WI38 (cell line): ENCODE data around the gene PTPRZ1.

ENCODE experiments used
- H3K4me3 ChIP-seq: 2 replicates; pipeline ENCODE4 v1.5.1; 2011; ENCODE audit warnings: low read depth, mild to moderate bottlenecking, control low read depth, low read length
- TF ChIP-seq, protein P1 (sequence below): IDR thresholded peaks from 2 replicates; pipeline ENCODE4 v1.5.1; 2012; ENCODE audit warnings: low read depth, mild to moderate bottlenecking, control low read depth, low read length

Gene PTPRZ1

GRCh38 chr7:121914676-121915279 lies 41.8 kb downstream of the PTPRZ1 start:
- no peak overlapping the region for H3K4me3 ChIP-seq
- TF ChIP-seq, protein P1, sequence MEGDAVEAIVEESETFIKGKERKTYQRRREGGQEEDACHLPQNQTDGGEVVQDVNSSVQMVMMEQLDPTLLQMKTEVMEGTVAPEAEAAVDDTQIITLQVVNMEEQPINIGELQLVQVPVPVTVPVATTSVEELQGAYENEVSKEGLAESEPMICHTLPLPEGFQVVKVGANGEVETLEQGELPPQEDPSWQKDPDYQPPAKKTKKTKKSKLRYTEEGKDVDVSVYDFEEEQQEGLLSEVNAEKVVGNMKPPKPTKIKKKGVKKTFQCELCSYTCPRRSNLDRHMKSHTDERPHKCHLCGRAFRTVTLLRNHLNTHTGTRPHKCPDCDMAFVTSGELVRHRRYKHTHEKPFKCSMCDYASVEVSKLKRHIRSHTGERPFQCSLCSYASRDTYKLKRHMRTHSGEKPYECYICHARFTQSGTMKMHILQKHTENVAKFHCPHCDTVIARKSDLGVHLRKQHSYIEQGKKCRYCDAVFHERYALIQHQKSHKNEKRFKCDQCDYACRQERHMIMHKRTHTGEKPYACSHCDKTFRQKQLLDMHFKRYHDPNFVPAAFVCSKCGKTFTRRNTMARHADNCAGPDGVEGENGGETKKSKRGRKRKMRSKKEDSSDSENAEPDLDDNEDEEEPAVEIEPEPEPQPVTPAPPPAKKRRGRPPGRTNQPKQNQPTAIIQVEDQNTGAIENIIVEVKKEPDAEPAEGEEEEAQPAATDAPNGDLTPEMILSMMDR, result no peak

- no peak overlapping the region for H3K4me3 ChIP-seq
- TF ChIP-seq, protein P1, result no peak
Observed at GRCh38 chr7:121916211-121916610, 43.2 kb downstream of the PTPRZ1 start.

DNA sequence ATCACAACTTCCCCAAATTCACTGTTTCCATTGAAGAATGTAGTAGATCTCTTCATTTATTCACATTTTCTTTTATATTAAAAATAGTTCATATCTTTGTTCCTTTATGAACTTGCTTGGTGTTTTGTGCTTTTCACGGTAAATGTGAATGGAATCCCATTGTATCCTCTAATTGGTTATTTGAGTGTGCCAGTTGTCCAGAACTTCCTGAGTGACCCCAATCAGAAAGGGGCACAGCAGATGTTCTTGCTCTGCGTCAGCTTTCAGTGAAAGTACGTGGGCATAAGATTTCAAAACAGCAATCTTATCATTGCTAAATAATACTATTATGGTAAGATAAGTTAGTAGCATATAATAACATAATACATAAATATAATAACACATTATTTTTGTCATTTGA lies 47.0 kb downstream of the PTPRZ1 start:
- TF ChIP-seq, protein P1, result no peak
- no peak overlapping the region for H3K4me3 ChIP-seq

DNA sequence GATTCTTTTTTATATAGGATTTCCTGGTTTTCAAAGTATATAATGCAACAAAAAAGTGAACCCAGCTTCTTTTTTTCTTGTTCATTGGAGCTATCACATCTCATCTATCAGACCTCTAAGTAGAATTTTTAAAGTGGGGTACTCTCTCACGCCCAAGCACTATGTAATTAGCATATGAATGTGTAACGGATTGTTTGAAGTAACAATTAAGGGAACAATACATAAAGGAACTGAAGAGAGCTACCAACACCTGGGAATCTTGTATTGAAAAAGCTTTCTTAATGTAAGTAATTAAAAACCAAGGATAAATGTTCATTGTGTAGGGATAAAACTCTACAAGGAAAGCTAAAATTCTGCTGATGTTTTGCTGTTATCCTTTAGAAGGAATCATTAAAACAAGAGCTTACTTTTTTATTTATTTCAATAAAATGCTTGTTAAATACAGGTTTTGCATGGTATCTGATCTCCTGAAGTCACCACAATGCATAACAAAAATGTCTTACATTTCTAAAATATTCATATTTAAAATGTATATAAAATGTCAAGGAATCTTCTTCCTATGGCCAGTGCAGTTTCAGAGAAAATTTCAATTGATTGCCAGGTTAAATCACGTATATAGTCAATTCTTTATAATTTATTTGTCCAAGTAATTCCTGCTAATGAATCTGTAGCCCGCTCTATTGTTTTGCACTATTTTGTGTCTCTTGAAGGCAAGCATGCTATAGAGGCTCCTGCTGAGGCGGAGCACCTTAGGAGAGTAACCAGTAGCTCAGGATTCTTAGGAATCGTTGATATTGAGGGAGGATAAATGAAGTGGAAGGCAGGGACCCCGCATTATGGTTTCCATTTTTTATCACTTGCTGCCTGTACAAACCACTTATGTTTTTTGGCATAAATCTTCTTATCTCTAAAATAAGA lies 51.6 kb downstream of the PTPRZ1 start:
- no peak overlapping the region for H3K4me3 ChIP-seq
- TF ChIP-seq, protein P1, result no peak

DNA sequence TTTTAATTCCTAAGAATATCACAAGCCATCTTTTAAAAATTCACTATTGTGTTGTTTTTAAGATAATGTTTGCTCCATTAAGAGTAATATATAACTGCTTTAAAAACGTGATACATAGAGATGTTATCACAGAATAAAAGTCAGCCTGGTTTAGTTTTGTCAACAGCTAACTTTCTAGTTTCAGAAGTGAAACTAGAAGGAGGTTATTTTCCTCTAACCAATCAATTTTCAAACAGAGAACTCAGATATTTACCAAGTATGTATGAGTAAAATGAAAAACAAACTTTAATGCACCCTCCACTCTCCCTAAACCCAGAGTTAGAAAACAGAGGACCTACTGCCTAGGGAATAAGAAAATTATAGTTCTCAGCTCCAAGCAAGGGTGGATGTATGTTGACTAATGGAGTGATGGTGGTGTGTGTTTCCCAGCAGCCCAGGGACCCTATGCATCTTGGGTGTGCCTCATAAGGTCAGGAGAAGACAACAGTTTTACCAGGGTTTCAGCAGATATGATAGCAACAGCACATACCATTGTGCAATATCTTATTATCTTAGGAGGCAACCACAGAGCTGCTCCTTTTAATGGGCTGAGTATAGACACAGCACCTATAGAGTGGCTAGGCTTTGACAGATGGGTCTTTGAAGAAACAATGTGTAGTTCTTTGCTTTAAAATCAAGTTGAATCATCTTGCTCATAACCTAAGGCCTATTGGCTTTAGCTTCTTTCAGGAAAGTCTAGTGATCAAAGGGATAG lies 58.4 kb downstream of the PTPRZ1 start:
- H3K4me3 ChIP-seq, result no peak overlapping the region
- TF ChIP-seq, protein P1, result no peak

GRCh38 chr7:121932768-121933167 lies 59.8 kb downstream of the PTPRZ1 start:
- no peak overlapping the region for H3K4me3 ChIP-seq
- TF ChIP-seq, protein P1, result no peak
